Keratinocyte (primary cell): ENCODE data around the gene UGP2. TPM values are rescaled to one million over a fixed set of nuclear protein-coding genes. Genes with fewer than 3 reads are reported as not detected.

Experiments
- DNase-seq: peaks from one replicate; pipeline ENCODE4 v3.0.0-alpha.2; 2011; ENCODE audit warnings: low read depth, missing footprints, low spot score
- FAIRE-seq: peaks from 2 replicates; lab custom pipeline; 2011; peaks lifted over from hg19 to GRCh38; lab: Jason Lieb, UNC
- H2AFZ ChIP-seq: 2 replicates; pipeline ENCODE4 v1.6.0; 2012; ENCODE audit warnings: low read length, control low read depth, inconsistent platforms; ENCODE audit not compliant: control insufficient read depth
- H3K27ac ChIP-seq: 2 replicates; pipeline ENCODE4 v1.5.1; 2011; ENCODE audit warnings: low read length; ENCODE audit not compliant: control insufficient read depth, insufficient read depth
- H3K27me3 ChIP-seq: 3 replicates; pipeline ENCODE4 v1.6.0; 2011; ENCODE audit warnings: low read length; ENCODE audit not compliant: control insufficient read depth, insufficient read depth; ENCODE audit errors: extremely low read depth
- H3K36me3 ChIP-seq, 2 experiments: 2 replicates in 1 of 2; 3 replicates in 1 of 2; pipeline ENCODE4 v1.5.1; 2011; ENCODE audit warnings: low read length in 2 of 2, mild to moderate bottlenecking in 1 of 2; ENCODE audit not compliant: control insufficient read depth in 2 of 2, insufficient read depth in 2 of 2; ENCODE audit errors: extremely low read depth in 1 of 2
- H3K4me1 ChIP-seq: 3 replicates; pipeline ENCODE4 v1.5.1; 2011; ENCODE audit warnings: low read length; ENCODE audit not compliant: control insufficient read depth, insufficient read depth; ENCODE audit errors: extremely low read depth
- H3K4me2 ChIP-seq: 3 replicates; pipeline ENCODE4 v1.6.0; 2011; ENCODE audit warnings: low read depth, low read length; ENCODE audit not compliant: control insufficient read depth, insufficient read depth; ENCODE audit errors: extremely low read depth
- H3K4me3 ChIP-seq, 3 experiments: fragments of 200-600 bp in 1 of 3; sonication (generic) in 1 of 3; 2 replicates in 2 of 3; 3 replicates in 1 of 3; pipeline ENCODE4 v1.5.1; 2011 to 2016; ENCODE audit warnings: low read length in 3 of 3, mild to moderate bottlenecking in 3 of 3, control low read depth in 2 of 3, inconsistent platforms in 1 of 3, low read depth in 1 of 3, mixed read lengths in 1 of 3, mixed run types in 1 of 3, moderate library complexity in 1 of 3; ENCODE audit not compliant: control insufficient read depth in 2 of 3, insufficient read depth in 2 of 3; ENCODE audit errors: extremely low read depth in 1 of 3
- H3K79me2 ChIP-seq: 2 replicates; pipeline ENCODE4 v1.6.0; 2012; ENCODE audit warnings: low read length; ENCODE audit not compliant: control insufficient read depth, insufficient read depth
- H3K9ac ChIP-seq: 3 replicates; pipeline ENCODE4 v1.6.0; 2011; ENCODE audit warnings: low read length; ENCODE audit not compliant: control insufficient read depth, insufficient read depth; ENCODE audit errors: extremely low read depth
- H3K9me1 ChIP-seq: 3 replicates; pipeline ENCODE4 v1.6.0; 2011; ENCODE audit warnings: low read length; ENCODE audit not compliant: control insufficient read depth, insufficient read depth; ENCODE audit errors: extremely low read depth
- H3K9me3 ChIP-seq: 2 replicates; pipeline ENCODE4 v1.5.1; 2012; ENCODE audit warnings: low read depth, low read length; ENCODE audit not compliant: control insufficient read depth
- H4K20me1 ChIP-seq: 3 replicates; pipeline ENCODE4 v1.6.0; 2011; ENCODE audit warnings: low read length; ENCODE audit not compliant: control insufficient read depth, insufficient read depth; ENCODE audit errors: extremely low read depth
- EZH2 ChIP-seq: IDR thresholded peaks from one replicate; pipeline ENCODE4 v1.6.1; 2012; ENCODE audit warnings: inconsistent platforms, mild to moderate bottlenecking, low read length, moderate library complexity
- dilution Hi-C: fragments of 300-500 bp; cut with MboI; formaldehyde crosslinking; loops from one replicate; pipeline ENCODE4 v1.7.0; 2020; ENCODE audit warnings: low sequenced_read_pairs; ENCODE audit not compliant: extremely low pct_ligation_motif_present
- polyA plus RNA-seq, 5 experiments: library from polyadenylated mRNA; depleted of rRNA in 3 of 5; stranded (reverse) in 3 of 5; stranded (forward) in 1 of 5; unstranded in 1 of 5; fragments of >200 nt; gene quantifications; 1 replicate in 1 of 5; 2 replicates in 3 of 5; 3 replicates in 1 of 5; pipeline versions ENCODE4 v1.2.1 to v1.2.3, GENCODE V29; 2011 to 2012; ENCODE audit warnings: missing spikeins in 2 of 5, low read depth in 1 of 5, low replicate concordance in 1 of 5
- TF ChIP-seq, protein P1 (sequence below), 3 experiments: IDR thresholded peaks in 1 of 3; conservative IDR thresholded peaks in 1 of 3; optimal IDR thresholded peaks in 1 of 3; 2 replicates in 2 of 3; 3 replicates in 1 of 3; pipeline versions ENCODE3 to v1.5.1; 2011; ENCODE audit warnings: low read length in 3 of 3, mild to moderate bottlenecking in 3 of 3, moderate library complexity in 2 of 3, control low read depth in 1 of 3, inconsistent platforms in 1 of 3; ENCODE audit not compliant: insufficient read depth in 2 of 3; ENCODE audit errors: extremely low read depth in 1 of 3

UGP2 gene
- polyA plus RNA-seq, 1 donor (not counting 4 experiments of a cell fraction or from before 2014, with no cell fraction given): 260 TPM

DNA sequence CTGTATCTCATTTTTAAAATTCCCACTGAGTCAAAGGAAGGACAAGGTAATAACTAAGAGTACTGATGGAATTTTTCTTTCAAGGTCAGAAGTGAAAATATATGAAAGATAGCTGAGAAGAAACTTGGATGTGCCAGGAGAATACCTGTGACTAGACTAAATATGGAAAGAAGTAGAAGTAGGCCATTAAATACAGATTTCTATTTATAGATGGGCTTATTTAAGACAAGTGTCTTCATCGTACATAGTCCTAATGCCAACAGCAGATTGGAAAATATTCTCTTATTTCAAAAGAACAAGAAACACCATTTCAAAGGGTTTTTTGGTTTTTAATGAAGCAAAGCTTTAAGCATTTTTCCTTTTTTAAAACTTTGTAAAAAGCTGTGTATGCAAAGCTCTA is 22.0 kb downstream of the UGP2 start:
- DNase-seq (no peak), FAIRE-seq (no peak)
- no peaks in the 10 kb centered on the region for H3K9me1 ChIP-seq
- H3K79me2 ChIP-seq: peaks cover 26% of the 10 kb centered on the region
- no peaks in the 10 kb centered on the region for H3K9me3 ChIP-seq
- H3K27ac ChIP-seq: no peak overlapping the region
- no peak for TF ChIP-seq EZH2
- TF ChIP-seq, protein P1, sequence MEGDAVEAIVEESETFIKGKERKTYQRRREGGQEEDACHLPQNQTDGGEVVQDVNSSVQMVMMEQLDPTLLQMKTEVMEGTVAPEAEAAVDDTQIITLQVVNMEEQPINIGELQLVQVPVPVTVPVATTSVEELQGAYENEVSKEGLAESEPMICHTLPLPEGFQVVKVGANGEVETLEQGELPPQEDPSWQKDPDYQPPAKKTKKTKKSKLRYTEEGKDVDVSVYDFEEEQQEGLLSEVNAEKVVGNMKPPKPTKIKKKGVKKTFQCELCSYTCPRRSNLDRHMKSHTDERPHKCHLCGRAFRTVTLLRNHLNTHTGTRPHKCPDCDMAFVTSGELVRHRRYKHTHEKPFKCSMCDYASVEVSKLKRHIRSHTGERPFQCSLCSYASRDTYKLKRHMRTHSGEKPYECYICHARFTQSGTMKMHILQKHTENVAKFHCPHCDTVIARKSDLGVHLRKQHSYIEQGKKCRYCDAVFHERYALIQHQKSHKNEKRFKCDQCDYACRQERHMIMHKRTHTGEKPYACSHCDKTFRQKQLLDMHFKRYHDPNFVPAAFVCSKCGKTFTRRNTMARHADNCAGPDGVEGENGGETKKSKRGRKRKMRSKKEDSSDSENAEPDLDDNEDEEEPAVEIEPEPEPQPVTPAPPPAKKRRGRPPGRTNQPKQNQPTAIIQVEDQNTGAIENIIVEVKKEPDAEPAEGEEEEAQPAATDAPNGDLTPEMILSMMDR (optimal IDR thresholded peaks at IDR 0.05 in 1 of 3, IDR thresholded peaks at IDR 0.05 in 1 of 3, conservative IDR thresholded peaks at IDR 0.05 in 1 of 3; ENCODE audit: extremely low read depth in 1 of 3, insufficient read depth in 2 of 3, low read length in 3 of 3): no peak
- peaks cover 49% of the 10 kb centered on the region for H3K4me1 ChIP-seq
- peaks cover 5 to 8% of the 10 kb centered on the region in 2 experiments for H3K36me3 ChIP-seq
- H4K20me1 ChIP-seq: no peaks in the 10 kb centered on the region
- no peaks in the 10 kb centered on the region for H3K27me3 ChIP-seq
- H2AFZ ChIP-seq: no peak overlapping the region
- H3K9ac ChIP-seq: no peak overlapping the region
- H3K4me3 ChIP-seq: no peak overlapping the region
- no peak overlapping the region for H3K4me2 ChIP-seq
- dilution Hi-C loops: no loop called here

- Histone ChIP-seq H3K36me3 (peaks cover 5% of the 10 kb centered on the region in 2 experiments), H3K27me3 (no peaks in the 10 kb centered on the region), H3K27ac (peak overlapping the region; percentile 7), H2AFZ (no peak overlapping the region), H3K9me1 (no peaks in the 10 kb centered on the region), H3K4me1 (peaks cover 49% of the 10 kb centered on the region), H3K4me3 (no peak overlapping the region), H3K4me2 (peak overlapping the region; percentile 40), H3K79me2 (peaks cover 33% of the 10 kb centered on the region), H3K9ac (no peak overlapping the region), H3K9me3 (no peaks in the 10 kb centered on the region), H4K20me1 (no peaks in the 10 kb centered on the region)
- TF ChIP-seq, protein P1 (optimal IDR thresholded peaks at IDR 0.05 in 1 of 3, IDR thresholded peaks at IDR 0.05 in 1 of 3, conservative IDR thresholded peaks at IDR 0.05 in 1 of 3; ENCODE audit: extremely low read depth in 1 of 3, insufficient read depth in 2 of 3, low read length in 3 of 3): no peak
- TF ChIP-seq EZH2: no peak
- dilution Hi-C loops: no loop called here
- FAIRE-seq: peak; percentile 66
- no peak for DNase-seq
These were observed 23.6 kb downstream of the UGP2 start for GRCh38 chr2:63865159-63865799.
